Liver (tissue), 9 donors: ENCODE measurements around the gene CCDC110. TPM values are rescaled to one million over a fixed set of nuclear protein-coding genes. Genes with fewer than 3 reads are reported as not detected.

Experiments used
- DNase-seq: peaks from one replicate; pipeline ENCODE4 v3.0.0-alpha.2; 2017; ENCODE audit warnings: low spot score
- H3K27ac ChIP-seq, 2 donors: one replicate each; pipeline ENCODE4 v1.7.0; 2013; ENCODE audit warnings: inconsistent platforms in 2 of 2, low read length in 2 of 2, control low read depth in 1 of 2, low read depth in 1 of 2, mild to moderate bottlenecking in 1 of 2
- H3K27me3 ChIP-seq, 4 donors: one replicate each; pipeline versions ENCODE4 v1.6.1 to v1.7.0; 2013; ENCODE audit warnings: low read length in 3 of 4, inconsistent platforms in 1 of 4, mild to moderate bottlenecking in 1 of 4, moderate library complexity in 1 of 4; ENCODE audit not compliant: control insufficient read depth in 4 of 4, insufficient read depth in 4 of 4
- H3K36me3 ChIP-seq, 4 donors: one replicate each; pipeline versions ENCODE4 v1.6.1 to v1.7.0; 2013; ENCODE audit warnings: low read length in 3 of 4, mild to moderate bottlenecking in 3 of 4, low read depth in 1 of 4, moderate library complexity in 1 of 4; ENCODE audit not compliant: control insufficient read depth in 4 of 4, insufficient read depth in 3 of 4
- H3K4me1 ChIP-seq, 4 donors: one replicate each; pipeline versions ENCODE4 v1.6.1 to v1.7.0; 2013; ENCODE audit warnings: low read length in 3 of 4, mild to moderate bottlenecking in 3 of 4, moderate library complexity in 1 of 4; ENCODE audit not compliant: control insufficient read depth in 4 of 4, insufficient read depth in 4 of 4
- H3K4me3 ChIP-seq, 3 donors: one replicate each; pipeline versions ENCODE4 v1.6.1 to v1.7.0; 2013; ENCODE audit warnings: low read length in 3 of 3, control low read depth in 1 of 3, low read depth in 1 of 3, mild to moderate bottlenecking in 1 of 3
- H3K9ac ChIP-seq, 2 donors: one replicate each; pipeline ENCODE4 v1.7.0; 2013; ENCODE audit warnings: low read length in 2 of 2, mild to moderate bottlenecking in 2 of 2, moderate library complexity in 2 of 2, control low read depth in 1 of 2, low read depth in 1 of 2
- H3K9me3 ChIP-seq, 4 donors: one replicate each; pipeline versions ENCODE4 v1.6.1 to v1.7.0; 2013; ENCODE audit warnings: low read length in 3 of 4; ENCODE audit not compliant: control insufficient read depth in 4 of 4
- ATF3 ChIP-seq: IDR thresholded peaks from 2 replicates; pipeline ENCODE4 v1.6.1; 2016; ENCODE audit warnings: antibody characterized with exemption
- FOXA1 ChIP-seq: IDR thresholded peaks from 2 replicates; pipeline ENCODE4 v1.6.1; 2016; ENCODE audit warnings: antibody characterized with exemption
- FOXA2 ChIP-seq: IDR thresholded peaks from 2 replicates; pipeline ENCODE4 v1.6.1; 2016; ENCODE audit warnings: antibody characterized with exemption
- GABPA ChIP-seq, 2 donors: IDR thresholded peaks in 1 of 2; conservative IDR thresholded peaks in 1 of 2; 2 replicates each; pipeline ENCODE4 v1.6.1; 2016; ENCODE audit warnings: antibody characterized with exemption in 2 of 2, mild to moderate bottlenecking in 1 of 2, moderate library complexity in 1 of 2
- HNF4A ChIP-seq, 2 donors: conservative IDR thresholded peaks; 2 replicates each; pipeline ENCODE4 v1.6.1; 2016; ENCODE audit warnings: antibody characterized with exemption in 2 of 2, mild to moderate bottlenecking in 2 of 2
- JUND ChIP-seq, 2 donors: IDR thresholded peaks; 2 replicates each; pipeline ENCODE4 v1.6.1; 2016; ENCODE audit warnings: antibody characterized with exemption in 2 of 2
- MAX ChIP-seq: IDR thresholded peaks from 2 replicates; pipeline ENCODE4 v1.6.1; 2016; ENCODE audit warnings: antibody characterized with exemption
- RAD21 ChIP-seq, 2 donors: IDR thresholded peaks; 2 replicates each; pipeline ENCODE4 v1.6.1; 2016; ENCODE audit warnings: antibody characterized with exemption in 2 of 2, mild to moderate bottlenecking in 2 of 2
- REST ChIP-seq: IDR thresholded peaks from 2 replicates; pipeline ENCODE4 v1.6.1; 2016; ENCODE audit warnings: antibody characterized with exemption, mild to moderate bottlenecking
- RXRA ChIP-seq, 2 donors: IDR thresholded peaks; 2 replicates each; pipeline ENCODE4 v1.6.1; 2017 to 2018; ENCODE audit warnings: antibody characterized with exemption in 2 of 2, mild to moderate bottlenecking in 1 of 2
- SP1 ChIP-seq: IDR thresholded peaks from 2 replicates; pipeline ENCODE4 v1.6.1; 2018; ENCODE audit warnings: antibody characterized with exemption, mild to moderate bottlenecking
- YY1 ChIP-seq: IDR thresholded peaks from 2 replicates; pipeline ENCODE4 v1.6.1; 2016; ENCODE audit warnings: antibody characterized with exemption, mild to moderate bottlenecking
- WGBS: extraction: QIAGEN DNeasy Blood & Tissue Kit; methylation state at CpG from one replicate; pipeline ENCODE4 v1.1.7; 2013; 5-methylcytosine and 5-hydroxymethylcytosine counted together
- polyA plus RNA-seq, 2 donors: library from polyadenylated mRNA; stranded (reverse) in 1 of 2; unstranded in 1 of 2; fragments of 200-250 nt in 1 of 2; fragments of >200 nt in 1 of 2; fragmentation: Nextera tagmentation in 1 of 2; extraction: Ambion mirVana in 1 of 2; gene quantifications; one replicate each; pipeline versions ENCODE4 v1.2.1 to v1.2.3, GENCODE V29; 2013 to 2015
- total RNA-seq, 2 donors: library from RNA; depleted of rRNA; stranded (reverse); fragments of >200 nt; gene quantifications; one replicate each; pipeline ENCODE4 v1.2.3, GENCODE V29; 2014
- TF ChIP-seq, protein P1 (sequence below): fragments of 150-350 bp; IDR thresholded peaks from 2 replicates; pipeline ENCODE4 v1.5.1; 2017; ENCODE audit warnings: improper control_type of control experiment, low read depth, low read length; ENCODE audit not compliant: missing input control
- TF ChIP-seq, protein P2 (sequence below): IDR thresholded peaks from 2 replicates; pipeline ENCODE4 v1.6.1; 2016; ENCODE audit warnings: antibody characterized with exemption
- donor health status: healthy.
- donor health status: healthy.
- donor health status: healthy.
- donor health status: healthy.
- donor health status: healthy.

Gene CCDC110
- total and polyA plus RNA-seq, 4 donors = 0.45 to 1.5 (median 0.60) TPM; not detected in 1

DNA sequence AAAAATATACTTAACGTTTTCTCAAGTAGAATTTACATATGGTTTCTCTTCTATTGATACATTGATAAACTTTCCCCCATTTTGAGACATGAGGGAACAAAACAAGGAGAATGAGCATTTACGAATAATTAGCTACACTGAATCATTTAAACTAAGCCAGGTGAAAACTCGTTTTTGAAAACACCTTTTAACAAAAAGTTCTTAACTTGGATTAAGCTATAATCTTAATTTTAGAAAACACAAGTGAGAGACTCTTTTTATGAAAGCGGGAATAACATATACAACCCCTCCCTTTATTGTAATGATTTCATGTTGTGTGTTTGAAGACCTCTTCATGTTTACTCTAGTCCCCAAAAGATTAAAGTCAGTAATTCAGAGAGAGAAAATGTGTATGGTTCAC is 43.7 kb upstream of the CCDC110 start (continued):
- TF ChIP-seq, protein P1, sequence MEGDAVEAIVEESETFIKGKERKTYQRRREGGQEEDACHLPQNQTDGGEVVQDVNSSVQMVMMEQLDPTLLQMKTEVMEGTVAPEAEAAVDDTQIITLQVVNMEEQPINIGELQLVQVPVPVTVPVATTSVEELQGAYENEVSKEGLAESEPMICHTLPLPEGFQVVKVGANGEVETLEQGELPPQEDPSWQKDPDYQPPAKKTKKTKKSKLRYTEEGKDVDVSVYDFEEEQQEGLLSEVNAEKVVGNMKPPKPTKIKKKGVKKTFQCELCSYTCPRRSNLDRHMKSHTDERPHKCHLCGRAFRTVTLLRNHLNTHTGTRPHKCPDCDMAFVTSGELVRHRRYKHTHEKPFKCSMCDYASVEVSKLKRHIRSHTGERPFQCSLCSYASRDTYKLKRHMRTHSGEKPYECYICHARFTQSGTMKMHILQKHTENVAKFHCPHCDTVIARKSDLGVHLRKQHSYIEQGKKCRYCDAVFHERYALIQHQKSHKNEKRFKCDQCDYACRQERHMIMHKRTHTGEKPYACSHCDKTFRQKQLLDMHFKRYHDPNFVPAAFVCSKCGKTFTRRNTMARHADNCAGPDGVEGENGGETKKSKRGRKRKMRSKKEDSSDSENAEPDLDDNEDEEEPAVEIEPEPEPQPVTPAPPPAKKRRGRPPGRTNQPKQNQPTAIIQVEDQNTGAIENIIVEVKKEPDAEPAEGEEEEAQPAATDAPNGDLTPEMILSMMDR = no peak
- no peak for TF ChIP-seq JUND (IDR thresholded peaks at IDR 0.05)
- TF ChIP-seq SP1 = no peak
- TF ChIP-seq, protein P2, sequence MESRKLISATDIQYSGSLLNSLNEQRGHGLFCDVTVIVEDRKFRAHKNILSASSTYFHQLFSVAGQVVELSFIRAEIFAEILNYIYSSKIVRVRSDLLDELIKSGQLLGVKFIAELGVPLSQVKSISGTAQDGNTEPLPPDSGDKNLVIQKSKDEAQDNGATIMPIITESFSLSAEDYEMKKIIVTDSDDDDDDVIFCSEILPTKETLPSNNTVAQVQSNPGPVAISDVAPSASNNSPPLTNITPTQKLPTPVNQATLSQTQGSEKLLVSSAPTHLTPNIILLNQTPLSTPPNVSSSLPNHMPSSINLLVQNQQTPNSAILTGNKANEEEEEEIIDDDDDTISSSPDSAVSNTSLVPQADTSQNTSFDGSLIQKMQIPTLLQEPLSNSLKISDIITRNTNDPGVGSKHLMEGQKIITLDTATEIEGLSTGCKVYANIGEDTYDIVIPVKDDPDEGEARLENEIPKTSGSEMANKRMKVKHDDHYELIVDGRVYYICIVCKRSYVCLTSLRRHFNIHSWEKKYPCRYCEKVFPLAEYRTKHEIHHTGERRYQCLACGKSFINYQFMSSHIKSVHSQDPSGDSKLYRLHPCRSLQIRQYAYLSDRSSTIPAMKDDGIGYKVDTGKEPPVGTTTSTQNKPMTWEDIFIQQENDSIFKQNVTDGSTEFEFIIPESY = no peak
- TF ChIP-seq ATF3 = no peak
- TF ChIP-seq RAD21 (IDR thresholded peaks at IDR 0.05) = no peak

GRCh38 chr4:185514182-185514697 is 42.7 kb upstream of the CCDC110 start:
- peak overlapping the region; percentile 10 to 80 for H3K27ac ChIP-seq
- TF ChIP-seq FOXA1 = no peak
- TF ChIP-seq REST = peak; percentile 15
- H3K9ac ChIP-seq = no peak overlapping the region
- DNase-seq = no peak
- no peaks in the 10 kb centered on the region for H3K36me3 ChIP-seq
- H3K4me3 ChIP-seq = no peak overlapping the region
- 60% methylated on average over 17 of the region's 17 CpGs for WGBS
- no peaks in the 10 kb centered on the region for H3K27me3 ChIP-seq
- H3K4me1 ChIP-seq = peaks cover 0 to 15% (median 8%) of the 10 kb centered on the region in 4 donors
- no peaks in the 10 kb centered on the region for H3K9me3 ChIP-seq

DNA sequence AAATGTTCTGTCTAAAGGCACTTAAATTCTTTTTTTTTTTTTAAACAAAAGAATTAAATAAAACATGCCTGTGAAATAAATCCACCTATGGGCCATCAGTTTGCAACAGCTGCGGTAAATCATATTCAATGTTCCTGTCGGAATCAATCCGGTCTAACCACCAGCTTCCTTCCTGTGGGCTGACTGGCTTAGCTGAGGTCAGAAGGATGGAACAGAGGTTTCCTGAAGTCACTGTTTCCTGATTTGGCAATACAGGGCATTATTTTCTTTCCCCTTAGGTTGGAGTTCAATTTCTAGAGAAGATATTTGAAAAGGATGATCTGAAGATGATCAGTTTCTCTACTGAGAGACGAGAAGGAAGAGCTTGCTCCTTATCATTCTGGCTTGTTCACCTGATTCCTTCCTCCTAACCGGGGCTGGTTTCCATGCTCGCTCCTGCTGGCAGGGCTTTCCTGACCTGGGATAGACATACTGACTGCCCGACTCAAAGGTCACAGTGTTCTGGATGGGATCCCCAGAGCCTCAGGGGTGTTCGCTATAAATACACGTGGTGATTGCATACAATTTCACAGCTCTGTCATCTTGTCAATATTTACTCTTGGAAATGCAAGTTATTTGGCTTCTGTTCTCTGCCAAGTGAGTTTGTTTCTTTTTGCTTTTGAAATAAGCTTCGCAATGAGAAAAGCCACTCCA is 42.1 kb upstream of the CCDC110 start:
- peak overlapping the region; percentile 10 to 80 for H3K27ac ChIP-seq
- H3K4me3 ChIP-seq = no peak overlapping the region
- H3K27me3 ChIP-seq = no peaks in the 10 kb centered on the region
- H3K36me3 ChIP-seq = no peaks in the 10 kb centered on the region
- peak overlapping the region in 1 of 2 donors; percentile 77 for H3K9ac ChIP-seq
- no peaks in the 10 kb centered on the region for H3K9me3 ChIP-seq
- 17% methylated on average over 10 of the region's 10 CpGs for WGBS
- no peak for DNase-seq
- H3K4me1 ChIP-seq = peaks cover 0 to 15% (median 8%) of the 10 kb centered on the region in 4 donors
- TF ChIP-seq, protein P1 = no peak
- TF ChIP-seq, protein P2 = peak; percentile 64
- TF ChIP-seq FOXA2 = peak; percentile 95
- no peak for TF ChIP-seq ATF3
- TF ChIP-seq GABPA (IDR thresholded peaks at IDR 0.05 in 1 of 2, conservative IDR thresholded peaks at IDR 0.05 in 1 of 2) = peak in 1 of 2 donors; percentile 20
- TF ChIP-seq JUND (IDR thresholded peaks at IDR 0.05) = peak; percentile 63 to 68
- TF ChIP-seq RAD21 (IDR thresholded peaks at IDR 0.05) = peak; percentile 28 to 31
- peak; percentile 70 for TF ChIP-seq YY1
- TF ChIP-seq SP1 = peak; percentile 96
- peak; percentile 83 to 88 for TF ChIP-seq HNF4A (conservative IDR thresholded peaks at IDR 0.05)
- peak; percentile 93 for TF ChIP-seq FOXA1
- TF ChIP-seq MAX = peak; percentile 81
- peak; percentile 84 to 94 for TF ChIP-seq RXRA (IDR thresholded peaks at IDR 0.05)
